A673 (cell line): Measurements from ENCODE around the gene ZNF597.

Source experiments
- EZH2 ChIP-seq: fragments of 200-600 bp; sonication (generic); IDR thresholded peaks from 2 replicates; pipeline ENCODE4 v1.6.1; 2017; ENCODE audit warnings: borderline replicate concordance, low read depth, mild to moderate bottlenecking, mixed read lengths, antibody characterized with exemption, low read length; ENCODE audit not compliant: poor library complexity, severe bottlenecking
- TF ChIP-seq, protein P1 (sequence below): fragments of 300-800, 200-600 bp; sonication (generic); conservative IDR thresholded peaks from 2 replicates; pipeline ENCODE4 v1.5.1; 2017; ENCODE audit warnings: low read depth, mild to moderate bottlenecking, antibody characterized with exemption, low read length, moderate library complexity, mixed read lengths

GRCh38 chr16:3471518-3472176 lies 28.3 kb upstream of the ZNF597 start:
- TF ChIP-seq, protein P1, sequence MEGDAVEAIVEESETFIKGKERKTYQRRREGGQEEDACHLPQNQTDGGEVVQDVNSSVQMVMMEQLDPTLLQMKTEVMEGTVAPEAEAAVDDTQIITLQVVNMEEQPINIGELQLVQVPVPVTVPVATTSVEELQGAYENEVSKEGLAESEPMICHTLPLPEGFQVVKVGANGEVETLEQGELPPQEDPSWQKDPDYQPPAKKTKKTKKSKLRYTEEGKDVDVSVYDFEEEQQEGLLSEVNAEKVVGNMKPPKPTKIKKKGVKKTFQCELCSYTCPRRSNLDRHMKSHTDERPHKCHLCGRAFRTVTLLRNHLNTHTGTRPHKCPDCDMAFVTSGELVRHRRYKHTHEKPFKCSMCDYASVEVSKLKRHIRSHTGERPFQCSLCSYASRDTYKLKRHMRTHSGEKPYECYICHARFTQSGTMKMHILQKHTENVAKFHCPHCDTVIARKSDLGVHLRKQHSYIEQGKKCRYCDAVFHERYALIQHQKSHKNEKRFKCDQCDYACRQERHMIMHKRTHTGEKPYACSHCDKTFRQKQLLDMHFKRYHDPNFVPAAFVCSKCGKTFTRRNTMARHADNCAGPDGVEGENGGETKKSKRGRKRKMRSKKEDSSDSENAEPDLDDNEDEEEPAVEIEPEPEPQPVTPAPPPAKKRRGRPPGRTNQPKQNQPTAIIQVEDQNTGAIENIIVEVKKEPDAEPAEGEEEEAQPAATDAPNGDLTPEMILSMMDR = no peak
- no peak for TF ChIP-seq EZH2
